Liver (tissue), 3 donors: ENCODE data around the gene DAND5.

ENCODE experiments used
- ATF3 ChIP-seq: IDR thresholded peaks from 2 replicates; pipeline ENCODE4 v1.6.1; 2016; ENCODE audit warnings: antibody characterized with exemption
- CTCF ChIP-seq: fragments of 150-350 bp; IDR thresholded peaks from 2 replicates; pipeline ENCODE4 v1.5.1; 2017; ENCODE audit warnings: improper control_type of control experiment, low read depth, low read length; ENCODE audit not compliant: missing input control
- FOXA1 ChIP-seq: IDR thresholded peaks from 2 replicates; pipeline ENCODE4 v1.6.1; 2016; ENCODE audit warnings: antibody characterized with exemption
- GABPA ChIP-seq, 2 donors: IDR thresholded peaks in 1 of 2; conservative IDR thresholded peaks in 1 of 2; 2 replicates each; pipeline ENCODE4 v1.6.1; 2016; ENCODE audit warnings: antibody characterized with exemption in 2 of 2, mild to moderate bottlenecking in 1 of 2, moderate library complexity in 1 of 2
- HNF4G ChIP-seq: IDR thresholded peaks from 2 replicates; pipeline ENCODE4 v1.6.1; 2016; ENCODE audit warnings: antibody characterized with exemption
- JUND ChIP-seq, 2 donors: IDR thresholded peaks; 2 replicates each; pipeline ENCODE4 v1.6.1; 2016; ENCODE audit warnings: antibody characterized with exemption in 2 of 2
- MAX ChIP-seq: IDR thresholded peaks from 2 replicates; pipeline ENCODE4 v1.6.1; 2016; ENCODE audit warnings: antibody characterized with exemption
- RAD21 ChIP-seq, 2 donors: IDR thresholded peaks; 2 replicates each; pipeline ENCODE4 v1.6.1; 2016; ENCODE audit warnings: antibody characterized with exemption in 2 of 2, mild to moderate bottlenecking in 2 of 2
- RXRA ChIP-seq, 2 donors: IDR thresholded peaks; 2 replicates each; pipeline ENCODE4 v1.6.1; 2017 to 2018; ENCODE audit warnings: antibody characterized with exemption in 2 of 2, mild to moderate bottlenecking in 1 of 2
- SP1 ChIP-seq: IDR thresholded peaks from 2 replicates; pipeline ENCODE4 v1.6.1; 2018; ENCODE audit warnings: antibody characterized with exemption, mild to moderate bottlenecking
- TAF1 ChIP-seq: conservative IDR thresholded peaks from 2 replicates; pipeline ENCODE4 v1.6.1; 2016; ENCODE audit warnings: antibody characterized with exemption, mild to moderate bottlenecking
- ZBTB33 ChIP-seq: IDR thresholded peaks from 2 replicates; pipeline ENCODE4 v1.6.1; 2016; ENCODE audit warnings: antibody characterized with exemption
- donor health status: healthy.
- donor health status: healthy.

GRCh38 chr19:12952488-12953137 lies 16.8 kb upstream of the DAND5 start:
- TF ChIP-seq CTCF, result no peak
- no peak for TF ChIP-seq JUND (IDR thresholded peaks at IDR 0.05)
- no peak for TF ChIP-seq ZBTB33
- TF ChIP-seq HNF4G, result no peak
- no peak for TF ChIP-seq RAD21 (IDR thresholded peaks at IDR 0.05)
- TF ChIP-seq GABPA (IDR thresholded peaks at IDR 0.05 in 1 of 2, conservative IDR thresholded peaks at IDR 0.05 in 1 of 2), result no peak
- no peak for TF ChIP-seq SP1
- TF ChIP-seq TAF1, result no peak
- no peak for TF ChIP-seq FOXA1
- TF ChIP-seq MAX, result no peak
- no peak for TF ChIP-seq ATF3
- no peak for TF ChIP-seq RXRA (IDR thresholded peaks at IDR 0.05)
